HCT116 (cell line): ENCODE results near the gene SLC25A44.

ENCODE experiments used
- CEBPB ChIP-seq: IDR thresholded peaks from 2 replicates; pipeline ENCODE4 v1.6.1; 2012; ENCODE audit warnings: low read depth
- CTCF ChIP-seq, 3 experiments: fragments of 200-600 bp in 1 of 3; sonication (generic) in 1 of 3; IDR thresholded peaks in 2 of 3; conservative IDR thresholded peaks in 1 of 3; 2 replicates each; pipeline ENCODE4 v1.5.1; 2012 to 2017; ENCODE audit warnings: low read depth in 2 of 3, low read length in 2 of 3, antibody characterized with exemption in 1 of 3, borderline replicate concordance in 1 of 3, control low read depth in 1 of 3, mild to moderate bottlenecking in 1 of 3, mixed read lengths in 1 of 3, mixed run types in 1 of 3, moderate library complexity in 1 of 3; ENCODE audit not compliant: insufficient read depth in 1 of 3
- FOSL1 ChIP-seq: IDR thresholded peaks from 2 replicates; pipeline ENCODE4 v1.6.1; 2012; ENCODE audit warnings: low read depth
- MAX ChIP-seq: IDR thresholded peaks from 2 replicates; pipeline ENCODE4 v1.6.1; 2012
- RAD21 ChIP-seq: IDR thresholded peaks from 2 replicates; pipeline ENCODE4 v1.6.1; 2012; ENCODE audit warnings: low read depth, mild to moderate bottlenecking
- REST ChIP-seq: IDR thresholded peaks from 2 replicates; pipeline ENCODE4 v1.6.1; 2012; ENCODE audit warnings: low read depth
- YY1 ChIP-seq: IDR thresholded peaks from 2 replicates; pipeline ENCODE4 v1.6.1; 2011; ENCODE audit warnings: low read length, low read depth, moderate library complexity, mild to moderate bottlenecking; ENCODE audit not compliant: insufficient replicate concordance; ENCODE audit errors: extremely low read depth

GRCh38 chr1:156146020-156146768 lies 47.7 kb upstream of the SLC25A44 start:
- TF ChIP-seq CEBPB (no peak), MAX (no peak; the same call in 1 of the 2 replicates), CTCF (IDR thresholded peaks at IDR 0.05 in 2 of 3, conservative IDR thresholded peaks at IDR 0.05 in 1 of 3; ENCODE audit: borderline replicate concordance in 1 of 3, insufficient read depth in 1 of 3, low read depth in 2 of 3, low read length in 2 of 3) (peak; percentile 61 to 91 (median 82)), RAD21 (peak; percentile 91), FOSL1 (no peak), REST (no peak), YY1 (no peak)
